BLaER1 treated with 17β-estradiol and CSF1 and Interleukin-3, amounts not matched to agents 10 nM and 100 nM (cell line): ENCODE results near the gene CNNM4.

Experiments
- H3K27ac ChIP-seq, 11 experiments: shearing (Covaris generic); formaldehyde crosslinking; 2 replicates each; pipeline ENCODE4 v1.8.1; 2022
- H3K27me3 ChIP-seq, 11 experiments: shearing (Covaris generic); formaldehyde crosslinking; 2 replicates each; pipeline ENCODE4 v1.8.1; 2022
- H3K36me3 ChIP-seq, 11 experiments: shearing (Covaris generic); formaldehyde crosslinking; 2 replicates each; pipeline ENCODE4 v1.8.1; 2022
- H3K4me1 ChIP-seq, 10 experiments: shearing (Covaris generic); formaldehyde crosslinking; 2 replicates each; pipeline ENCODE4 v1.8.1; 2022
- H3K4me2 ChIP-seq, 11 experiments: shearing (Covaris generic); formaldehyde crosslinking; 2 replicates each; pipeline ENCODE4 v1.8.1; 2022
- H3K4me3 ChIP-seq, 10 experiments: shearing (Covaris generic); formaldehyde crosslinking; 2 replicates each; pipeline ENCODE4 v1.8.1; 2022
- H3K9ac ChIP-seq, 11 experiments: shearing (Covaris generic); formaldehyde crosslinking; 2 replicates each; pipeline ENCODE4 v1.8.1; 2022
- H3K9me3 ChIP-seq, 11 experiments: shearing (Covaris generic); formaldehyde crosslinking; replicated peaks in 1 of 11; 2 replicates each; pipeline ENCODE4 v1.8.1; 2022
- H4K20me1 ChIP-seq, 11 experiments: shearing (Covaris generic); formaldehyde crosslinking; 2 replicates each; pipeline ENCODE4 v1.8.1; 2022
- Cebpa-rat ChIP-seq, 11 experiments: shearing (Covaris generic); IDR thresholded peaks; 2 replicates each; pipeline ENCODE4 v1.8.1; 2022

The CNNM4 gene

GRCh38 chr2:96734880-96735583, 25.7 kb upstream of the CNNM4 start:
- no peak overlapping the region; a peak in 1 of 22 replicates for H3K9ac ChIP-seq
- TF ChIP-seq Cebpa-rat (IDR thresholded peaks at IDR 0.05) = no peak
- peaks cover 0 to 7% (median 0%) of the 10 kb centered on the region in 11 experiments; a peak in 1 of 22 replicates for H4K20me1 ChIP-seq
- peaks cover 20 to 38% (median 28%) of the 10 kb centered on the region in 10 experiments for H3K4me1 ChIP-seq
- no peak overlapping the region for H3K27ac ChIP-seq
- no peaks in the 10 kb centered on the region for H3K9me3 ChIP-seq
- peaks cover 61 to 77% (median 71%) of the 10 kb centered on the region in 11 experiments for H3K36me3 ChIP-seq
- H3K4me2 ChIP-seq = no peak overlapping the region
- no peaks in the 10 kb centered on the region for H3K27me3 ChIP-seq
- no peak overlapping the region for H3K4me3 ChIP-seq

GRCh38 chr2:96737251-96737650, 23.5 kb upstream of the CNNM4 start:
- peaks cover 0 to 7% (median 0%) of the 10 kb centered on the region in 11 experiments; a peak in 1 of 22 replicates for H4K20me1 ChIP-seq
- peaks cover 39 to 55% (median 49%) of the 10 kb centered on the region in 11 experiments for H3K36me3 ChIP-seq
- H3K9ac ChIP-seq = no peak overlapping the region
- H3K4me2 ChIP-seq = no peak overlapping the region; a peak in 1 of 22 replicates
- no peaks in the 10 kb centered on the region for H3K9me3 ChIP-seq
- TF ChIP-seq Cebpa-rat (IDR thresholded peaks at IDR 0.05) = no peak
- H3K27ac ChIP-seq = no peak overlapping the region
- H3K4me3 ChIP-seq = no peak overlapping the region
- peaks cover 27 to 48% (median 35%) of the 10 kb centered on the region in 10 experiments for H3K4me1 ChIP-seq
- H3K27me3 ChIP-seq = no peaks in the 10 kb centered on the region

GRCh38 chr2:96737831-96738230, 22.9 kb upstream of the CNNM4 start:
- TF ChIP-seq Cebpa-rat (IDR thresholded peaks at IDR 0.05) = no peak
- Histone ChIP-seq H3K27ac (0 out of 22 replicates have a peak overlapping the region, but pooled peaks of 1 of the 11 experiments have one; percentile 5), H3K9ac (peak overlapping the region in 4 of 11 experiments; percentile 16 to 40 (median 24); a peak in 2 of 22 replicates), H3K4me1 (peaks cover 31 to 48% (median 39%) of the 10 kb centered on the region in 10 experiments), H3K4me3 (peak overlapping the region in 2 of 10 experiments; percentile 15 to 92; a peak in 1 of 20 replicates), H3K9me3 (no peaks in the 10 kb centered on the region), H4K20me1 (peaks cover 0 to 7% (median 0%) of the 10 kb centered on the region in 11 experiments; a peak in 1 of 22 replicates), H3K36me3 (peaks cover 34 to 49% (median 43%) of the 10 kb centered on the region in 11 experiments), H3K27me3 (no peaks in the 10 kb centered on the region), H3K4me2 (peak overlapping the region; percentile 83 to 98 (median 92))

GRCh38 chr2:96739076-96739632, 21.5 kb upstream of the CNNM4 start:
- Histone ChIP-seq H3K9ac (peak overlapping the region; percentile 76 to 88 (median 84)), H4K20me1 (peaks cover 0 to 2% (median 0%) of the 10 kb centered on the region in 11 experiments; a peak in 1 of 22 replicates), H3K4me2 (peak overlapping the region; percentile 83 to 98 (median 92)), H3K4me3 (peak overlapping the region; percentile 78 to 92 (median 82)), H3K27me3 (no peaks in the 10 kb centered on the region), H3K36me3 (peaks cover 20 to 36% (median 29%) of the 10 kb centered on the region in 11 experiments), H3K4me1 (peaks cover 32 to 48% (median 41%) of the 10 kb centered on the region in 10 experiments), H3K9me3 (no peaks in the 10 kb centered on the region), H3K27ac (peak overlapping the region; percentile 44 to 85 (median 76))
- no peak for TF ChIP-seq Cebpa-rat (IDR thresholded peaks at IDR 0.05)

GRCh38 chr2:96739633-96740428, 20.9 kb upstream of the CNNM4 start, which contains the start of gene LMAN2L:
Gene LMAN2L (minus strand): TSS chr2:96740064. CDS start chr2:96740040, 24 bp downstream.
- Histone ChIP-seq H3K9ac (peak within 1 kb of the TSS; percentile 76 to 88 (median 84)), H3K36me3 (peaks cover 14 to 29% (median 23%) of the 10 kb centered on the region in 11 experiments; a peak in 21 of 22 replicates), H3K27ac (peak within 1 kb of the TSS; percentile 44 to 85 (median 76)), H3K27me3 (no peaks in the 10 kb centered on the region), H3K9me3 (no peaks in the 10 kb centered on the region), H3K4me1 (peaks cover 32 to 48% (median 41%) of the 10 kb centered on the region in 10 experiments), H3K4me3 (peak within 1 kb of the TSS; percentile 78 to 92 (median 82)), H4K20me1 (no peaks in the 10 kb centered on the region; a peak in 1 of 22 replicates), H3K4me2 (peak within 1 kb of the TSS; percentile 83 to 98 (median 92))
- no peak for TF ChIP-seq Cebpa-rat (IDR thresholded peaks at IDR 0.05)

- Histone ChIP-seq H3K9ac (peak overlapping the region in 4 of 11 experiments; percentile 9 to 35 (median 24); a peak in 3 of 22 replicates), H3K27ac (peak overlapping the region in 9 of 11 experiments; percentile 37 to 66 (median 51); a peak in 16 of 22 replicates), H3K4me2 (peak overlapping the region; percentile 19 to 82 (median 72); a peak in 19 of 22 replicates), H4K20me1 (no peaks in the 10 kb centered on the region), H3K27me3 (no peaks in the 10 kb centered on the region), H3K4me3 (no peak overlapping the region), H3K36me3 (no peaks in the 10 kb centered on the region), H3K4me1 (peaks cover 9 to 38% (median 22%) of the 10 kb centered on the region in 10 experiments), H3K9me3 (no peaks in the 10 kb centered on the region)
- TF ChIP-seq Cebpa-rat (IDR thresholded peaks at IDR 0.05) = no peak
Measured at GRCh38 chr2:96747061-96747617, 13.6 kb upstream of the CNNM4 start.

GRCh38 chr2:96751800-96752199, 8.9 kb upstream of the CNNM4 start:
- Histone ChIP-seq H3K9me3 (no peaks in the 10 kb centered on the region), H3K4me1 (peaks cover 9 to 23% (median 18%) of the 10 kb centered on the region in 10 experiments), H3K27ac (no peak overlapping the region), H3K4me3 (no peak overlapping the region), H4K20me1 (no peaks in the 10 kb centered on the region), H3K27me3 (no peaks in the 10 kb centered on the region), H3K4me2 (no peak overlapping the region), H3K9ac (no peak overlapping the region), H3K36me3 (no peaks in the 10 kb centered on the region)
- TF ChIP-seq Cebpa-rat (IDR thresholded peaks at IDR 0.05) = no peak

- Histone ChIP-seq H3K4me1 (peaks cover 0 to 10% (median 0%) of the 10 kb centered on the region in 10 experiments; a peak in 8 of 20 replicates), H4K20me1 (no peaks in the 10 kb centered on the region), H3K9ac (no peak overlapping the region), H3K9me3 (no peaks in the 10 kb centered on the region), H3K4me3 (no peak overlapping the region), H3K27me3 (no peaks in the 10 kb centered on the region), H3K36me3 (no peaks in the 10 kb centered on the region), H3K4me2 (no peak overlapping the region), H3K27ac (no peak overlapping the region)
- no peak for TF ChIP-seq Cebpa-rat (IDR thresholded peaks at IDR 0.05)
Measured at GRCh38 chr2:96753661-96754282, 6.9 kb upstream of the CNNM4 start.
